Loucy (cell line): ENCODE results near the gene TBRG1.

Experiments
- EZH2phosphoT487 ChIP-seq: fragments of 200-600 bp; IDR thresholded peaks from 2 replicates; pipeline ENCODE4 v1.6.1; 2018; ENCODE audit warnings: antibody characterized with exemption, mild to moderate bottlenecking, moderate library complexity, borderline replicate concordance
- TF ChIP-seq, protein P1 (sequence below): fragments of 200-600 bp; sonication (generic); conservative IDR thresholded peaks from 2 replicates; pipeline ENCODE4 v1.5.1; 2014; ENCODE audit warnings: mild to moderate bottlenecking, antibody characterized with exemption, low read length

DNA sequence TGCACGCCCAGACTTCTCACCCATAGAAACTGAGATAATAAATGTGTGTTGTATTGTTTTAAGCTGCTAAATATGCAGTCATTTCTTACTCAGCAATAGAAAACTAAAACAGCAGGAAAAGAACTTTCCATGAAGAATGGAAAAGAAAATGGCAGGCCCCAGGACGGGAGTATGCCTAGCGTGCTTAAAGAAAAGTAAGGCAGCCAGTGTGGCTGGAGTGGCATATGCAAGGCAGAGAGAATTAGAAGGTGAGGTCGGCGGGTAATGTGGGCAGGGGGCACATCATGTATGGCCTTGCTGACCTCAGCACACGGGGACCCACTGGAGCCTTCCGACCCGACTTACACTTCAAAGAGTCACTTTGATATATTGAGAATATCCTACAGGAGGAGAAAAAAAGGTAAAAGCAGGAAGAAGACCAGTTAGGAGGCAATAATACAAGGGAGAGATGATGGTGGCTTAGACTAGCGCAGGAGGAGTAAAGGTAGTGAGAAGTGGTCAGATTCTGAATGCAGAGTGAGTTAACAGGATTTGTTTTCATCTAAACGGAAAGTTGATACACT is 20.5 kb downstream of the TBRG1 start:
- TF ChIP-seq, protein P1, sequence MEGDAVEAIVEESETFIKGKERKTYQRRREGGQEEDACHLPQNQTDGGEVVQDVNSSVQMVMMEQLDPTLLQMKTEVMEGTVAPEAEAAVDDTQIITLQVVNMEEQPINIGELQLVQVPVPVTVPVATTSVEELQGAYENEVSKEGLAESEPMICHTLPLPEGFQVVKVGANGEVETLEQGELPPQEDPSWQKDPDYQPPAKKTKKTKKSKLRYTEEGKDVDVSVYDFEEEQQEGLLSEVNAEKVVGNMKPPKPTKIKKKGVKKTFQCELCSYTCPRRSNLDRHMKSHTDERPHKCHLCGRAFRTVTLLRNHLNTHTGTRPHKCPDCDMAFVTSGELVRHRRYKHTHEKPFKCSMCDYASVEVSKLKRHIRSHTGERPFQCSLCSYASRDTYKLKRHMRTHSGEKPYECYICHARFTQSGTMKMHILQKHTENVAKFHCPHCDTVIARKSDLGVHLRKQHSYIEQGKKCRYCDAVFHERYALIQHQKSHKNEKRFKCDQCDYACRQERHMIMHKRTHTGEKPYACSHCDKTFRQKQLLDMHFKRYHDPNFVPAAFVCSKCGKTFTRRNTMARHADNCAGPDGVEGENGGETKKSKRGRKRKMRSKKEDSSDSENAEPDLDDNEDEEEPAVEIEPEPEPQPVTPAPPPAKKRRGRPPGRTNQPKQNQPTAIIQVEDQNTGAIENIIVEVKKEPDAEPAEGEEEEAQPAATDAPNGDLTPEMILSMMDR = no peak
- TF ChIP-seq EZH2phosphoT487 = no peak
